HFF-Myc (cell line): Measurements from ENCODE around the gene LRRC3.
"Not testable (repeated sequence)": the region's sequence is repeated elsewhere in the genome, so short reads cannot be mapped to it uniquely, and the experiment has no call there.

ENCODE experiments used
- DNase-seq: peaks from one replicate; pipeline ENCODE4 v3.0.0-alpha.2; 2011; ENCODE audit warnings: low read depth; ENCODE audit errors: extremely low read depth
- H3K4me3 ChIP-seq: replicated peaks from 2 replicates; pipeline ENCODE4 v1.5.1; 2011; ENCODE audit warnings: low read depth, mild to moderate bottlenecking, control low read depth, low read length
- TF ChIP-seq, protein P1 (sequence below): IDR thresholded peaks from 2 replicates; pipeline ENCODE4 v1.5.1; 2012; ENCODE audit warnings: mild to moderate bottlenecking, low read depth, low read length, control low read depth; ENCODE audit errors: missing control alignments

Gene LRRC3

GRCh38 chr21:44478801-44479167, 23.5 kb downstream of the LRRC3 start:
- DNase-seq = no peak
- H3K4me3 ChIP-seq = no peak overlapping the region
- TF ChIP-seq, protein P1, sequence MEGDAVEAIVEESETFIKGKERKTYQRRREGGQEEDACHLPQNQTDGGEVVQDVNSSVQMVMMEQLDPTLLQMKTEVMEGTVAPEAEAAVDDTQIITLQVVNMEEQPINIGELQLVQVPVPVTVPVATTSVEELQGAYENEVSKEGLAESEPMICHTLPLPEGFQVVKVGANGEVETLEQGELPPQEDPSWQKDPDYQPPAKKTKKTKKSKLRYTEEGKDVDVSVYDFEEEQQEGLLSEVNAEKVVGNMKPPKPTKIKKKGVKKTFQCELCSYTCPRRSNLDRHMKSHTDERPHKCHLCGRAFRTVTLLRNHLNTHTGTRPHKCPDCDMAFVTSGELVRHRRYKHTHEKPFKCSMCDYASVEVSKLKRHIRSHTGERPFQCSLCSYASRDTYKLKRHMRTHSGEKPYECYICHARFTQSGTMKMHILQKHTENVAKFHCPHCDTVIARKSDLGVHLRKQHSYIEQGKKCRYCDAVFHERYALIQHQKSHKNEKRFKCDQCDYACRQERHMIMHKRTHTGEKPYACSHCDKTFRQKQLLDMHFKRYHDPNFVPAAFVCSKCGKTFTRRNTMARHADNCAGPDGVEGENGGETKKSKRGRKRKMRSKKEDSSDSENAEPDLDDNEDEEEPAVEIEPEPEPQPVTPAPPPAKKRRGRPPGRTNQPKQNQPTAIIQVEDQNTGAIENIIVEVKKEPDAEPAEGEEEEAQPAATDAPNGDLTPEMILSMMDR = no peak

- DNase-seq, H3K4me3 ChIP-seq: not testable (repeated sequence)
- TF ChIP-seq, protein P1 = peak; percentile 50
These were observed 24.4 kb downstream of the LRRC3 start for GRCh38 chr21:44479556-44480199.

DNA sequence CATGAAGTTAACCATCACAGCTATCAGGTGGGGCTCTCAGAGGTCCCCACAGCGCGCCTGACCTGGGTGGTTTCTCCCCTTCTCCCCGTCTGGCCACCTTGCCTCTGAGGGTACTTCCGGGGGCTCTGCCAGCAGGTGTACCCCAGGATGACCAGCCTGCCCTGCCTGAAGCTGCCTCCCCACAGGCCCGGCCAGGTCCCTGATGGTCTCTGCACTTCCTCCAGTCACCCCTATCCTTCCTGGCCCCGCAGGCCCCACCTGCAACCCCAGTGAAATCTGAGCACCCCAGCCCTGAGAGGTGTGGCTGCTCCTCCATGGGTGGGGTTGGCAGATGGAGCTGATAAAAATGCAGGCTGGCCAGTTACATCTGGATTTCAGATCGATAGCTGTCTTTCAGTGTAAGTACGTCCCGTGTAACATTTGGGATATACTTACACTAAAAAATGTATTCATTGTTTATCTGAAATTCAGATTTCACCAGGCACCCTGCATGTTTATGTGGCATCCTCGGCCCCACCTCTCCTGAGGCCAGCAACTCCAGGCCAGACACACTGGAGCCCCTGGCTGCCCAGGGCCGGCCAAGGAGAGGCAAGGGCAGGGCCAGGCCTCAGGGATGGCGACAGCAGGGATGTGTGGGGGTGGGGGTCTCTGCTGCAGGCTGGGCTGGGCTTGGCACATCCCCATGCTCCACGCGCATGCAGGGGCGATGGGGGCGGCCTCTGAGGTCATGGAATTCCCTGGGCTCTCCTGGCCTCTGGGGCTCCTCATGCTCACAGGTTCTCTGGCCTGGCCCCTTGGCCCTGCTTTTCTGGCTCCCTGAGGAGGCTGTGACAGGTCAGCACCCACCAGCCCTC, 25.1 kb downstream of the LRRC3 start:
- TF ChIP-seq, protein P1 = no peak
- no peak for DNase-seq
- H3K4me3 ChIP-seq = no peak overlapping the region

DNA sequence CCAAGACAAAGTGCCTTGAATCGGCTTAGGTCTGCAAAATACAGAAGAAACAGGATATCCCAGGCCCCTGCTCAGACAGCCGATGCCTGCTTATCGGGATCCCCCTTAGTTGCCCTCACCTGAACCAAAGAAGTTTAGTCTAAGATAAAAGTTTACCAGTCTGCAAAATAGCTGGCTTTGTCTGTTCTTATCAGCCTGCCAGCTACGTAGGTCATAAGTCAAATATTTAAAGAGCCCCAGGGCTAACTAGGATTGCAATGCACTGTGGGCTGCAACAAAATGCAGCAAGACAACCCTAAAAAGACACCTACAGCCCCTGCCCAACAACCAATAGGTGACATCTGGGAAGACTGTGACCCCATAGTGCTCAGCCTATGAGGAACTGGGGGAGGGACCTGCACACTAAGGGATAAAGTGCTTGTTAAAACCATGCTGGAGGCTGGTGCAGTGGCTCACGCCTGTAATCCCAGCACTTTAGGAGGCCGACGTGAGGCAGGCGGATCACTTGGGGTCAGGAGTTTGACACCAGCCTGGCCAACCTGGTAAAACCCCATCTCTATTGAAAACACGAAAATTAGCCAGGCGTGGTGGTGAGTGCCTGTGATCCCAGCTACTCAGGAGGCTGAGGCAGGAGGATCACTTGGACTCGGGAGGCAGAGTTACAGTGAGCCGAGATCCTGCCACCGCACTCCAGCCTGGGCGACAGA, 27.4 kb downstream of the LRRC3 start:
- TF ChIP-seq, protein P1 = no peak
- no peak for DNase-seq
- H3K4me3 ChIP-seq = no peak overlapping the region

DNA sequence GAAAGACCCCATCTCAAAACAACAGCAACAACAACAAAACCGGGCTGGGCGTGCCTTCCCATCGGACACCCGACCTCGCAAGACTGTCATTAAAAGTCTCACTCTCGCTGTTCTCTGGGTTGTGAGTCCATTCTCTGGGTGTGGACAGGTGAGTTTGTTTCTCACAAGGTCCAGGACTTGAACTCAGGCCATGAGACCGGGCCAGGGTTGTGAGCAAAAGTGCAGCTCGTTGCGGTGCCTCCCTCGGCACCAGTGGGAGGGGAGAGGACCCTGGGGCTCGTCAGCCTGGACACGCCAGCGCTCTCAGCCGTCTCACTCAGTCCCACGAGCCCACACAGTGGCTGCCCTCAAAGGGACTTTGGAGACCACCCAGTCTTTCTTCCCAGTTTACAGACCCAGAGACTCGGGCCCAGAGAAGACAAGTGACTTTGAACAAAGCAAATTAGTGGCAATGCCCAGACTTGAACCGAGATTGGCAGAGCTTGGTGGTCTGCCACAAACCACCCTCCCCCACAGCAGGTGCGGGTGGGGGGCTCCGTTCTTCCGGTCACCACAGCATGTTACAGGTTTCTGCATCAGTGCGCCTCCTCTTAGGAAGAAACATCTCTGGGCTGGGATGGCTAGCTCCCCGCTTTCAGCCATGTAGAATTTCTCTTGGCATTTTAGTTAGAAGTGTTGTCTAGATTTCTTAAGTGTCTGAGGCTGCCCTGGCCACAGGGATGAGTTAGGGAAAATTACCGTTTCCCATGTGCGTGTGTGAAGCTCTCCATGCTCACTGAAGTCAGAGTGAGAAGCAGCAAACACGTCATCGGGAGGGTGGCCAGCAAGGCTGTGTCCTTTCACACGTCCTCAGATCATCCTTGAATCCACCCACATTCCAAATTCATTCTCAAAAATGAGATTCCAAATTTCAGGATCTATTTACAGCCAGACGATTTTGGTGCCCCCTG, 28.3 kb downstream of the LRRC3 start:
- DNase-seq = no peak
- TF ChIP-seq, protein P1 = no peak
- H3K4me3 ChIP-seq = no peak overlapping the region
